Measurements from ENCODE around the gene TMEM81. TPM values are rescaled to one million over a fixed set of nuclear protein-coding genes. Genes with fewer than 3 reads are reported as not detected.

TMEM81 gene
- total RNA-seq, 1 donor from 2014 or later: 3.6 TPM

DNA sequence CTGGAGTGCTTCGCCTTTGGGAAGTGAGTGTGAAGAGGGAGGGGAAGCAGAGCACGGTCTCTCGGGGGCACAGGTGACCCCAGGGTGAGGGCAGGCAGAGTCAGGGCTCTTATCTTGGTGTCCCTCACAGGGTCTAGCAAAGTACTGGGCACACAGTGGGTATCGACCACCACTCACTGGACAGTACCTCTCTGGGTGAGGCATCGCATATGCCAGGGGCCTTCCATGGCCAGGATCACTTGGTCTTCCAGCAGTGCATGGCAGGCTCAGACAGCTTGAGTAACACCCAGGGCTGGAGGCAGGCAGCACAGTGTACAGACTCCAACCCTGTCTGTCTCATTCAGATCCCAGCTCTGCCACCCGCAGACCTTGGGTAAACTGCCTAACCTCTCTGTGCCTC is 24.6 kb downstream of the TMEM81 start:
- H3K9me3 Mint-ChIP-seq (ENCODE audit: unreplicated experiment): no peaks in the 10 kb centered on the region
- H3K27ac Mint-ChIP-seq (ENCODE audit: unreplicated experiment): no peak overlapping the region
- H3K36me3 Mint-ChIP-seq (ENCODE audit: unreplicated experiment): no peaks in the 10 kb centered on the region
- peaks cover 14% of the 10 kb centered on the region for H3K27me3 Mint-ChIP-seq (ENCODE audit: unreplicated experiment)
- H3K4me3 Mint-ChIP-seq (ENCODE audit: unreplicated experiment): no peak overlapping the region
- no peak for DNase-seq (ENCODE audit: extremely low spot score, unreplicated experiment)
- TF ChIP-seq, protein P1, sequence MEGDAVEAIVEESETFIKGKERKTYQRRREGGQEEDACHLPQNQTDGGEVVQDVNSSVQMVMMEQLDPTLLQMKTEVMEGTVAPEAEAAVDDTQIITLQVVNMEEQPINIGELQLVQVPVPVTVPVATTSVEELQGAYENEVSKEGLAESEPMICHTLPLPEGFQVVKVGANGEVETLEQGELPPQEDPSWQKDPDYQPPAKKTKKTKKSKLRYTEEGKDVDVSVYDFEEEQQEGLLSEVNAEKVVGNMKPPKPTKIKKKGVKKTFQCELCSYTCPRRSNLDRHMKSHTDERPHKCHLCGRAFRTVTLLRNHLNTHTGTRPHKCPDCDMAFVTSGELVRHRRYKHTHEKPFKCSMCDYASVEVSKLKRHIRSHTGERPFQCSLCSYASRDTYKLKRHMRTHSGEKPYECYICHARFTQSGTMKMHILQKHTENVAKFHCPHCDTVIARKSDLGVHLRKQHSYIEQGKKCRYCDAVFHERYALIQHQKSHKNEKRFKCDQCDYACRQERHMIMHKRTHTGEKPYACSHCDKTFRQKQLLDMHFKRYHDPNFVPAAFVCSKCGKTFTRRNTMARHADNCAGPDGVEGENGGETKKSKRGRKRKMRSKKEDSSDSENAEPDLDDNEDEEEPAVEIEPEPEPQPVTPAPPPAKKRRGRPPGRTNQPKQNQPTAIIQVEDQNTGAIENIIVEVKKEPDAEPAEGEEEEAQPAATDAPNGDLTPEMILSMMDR (IDR thresholded peaks at IDR 0.05): no peak
- peaks cover 3% of the 10 kb centered on the region for H3K4me1 Mint-ChIP-seq (ENCODE audit: unreplicated experiment)

DNA sequence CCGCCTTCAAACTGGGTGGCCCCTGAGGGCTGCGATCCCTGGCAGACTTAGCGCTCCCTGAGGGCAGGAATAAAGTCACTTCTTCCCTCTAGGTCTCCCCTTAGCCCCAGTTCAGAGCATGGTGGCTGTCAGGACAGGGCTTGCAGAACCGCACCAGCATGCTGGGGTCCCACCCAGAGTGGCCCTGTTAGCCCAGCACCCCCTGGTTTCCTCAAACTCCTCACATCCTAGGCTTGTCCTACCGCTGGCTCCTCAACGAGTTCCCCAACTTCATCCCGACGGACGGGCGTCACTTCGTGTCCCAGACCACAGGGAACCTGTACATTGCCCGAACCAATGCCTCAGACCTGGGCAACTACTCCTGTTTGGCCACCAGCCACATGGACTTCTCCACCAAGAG is 25.4 kb downstream of the TMEM81 start:
- no peak overlapping the region for H3K27ac Mint-ChIP-seq (ENCODE audit: unreplicated experiment)
- H3K4me3 Mint-ChIP-seq (ENCODE audit: unreplicated experiment): no peak overlapping the region
- H3K9me3 Mint-ChIP-seq (ENCODE audit: unreplicated experiment): no peaks in the 10 kb centered on the region
- no peaks in the 10 kb centered on the region for H3K36me3 Mint-ChIP-seq (ENCODE audit: unreplicated experiment)
- TF ChIP-seq, protein P1 (IDR thresholded peaks at IDR 0.05): no peak
- H3K27me3 Mint-ChIP-seq (ENCODE audit: unreplicated experiment): peaks cover 14% of the 10 kb centered on the region
- DNase-seq (ENCODE audit: extremely low spot score, unreplicated experiment): no peak
- peaks cover 3% of the 10 kb centered on the region for H3K4me1 Mint-ChIP-seq (ENCODE audit: unreplicated experiment)

DNA sequence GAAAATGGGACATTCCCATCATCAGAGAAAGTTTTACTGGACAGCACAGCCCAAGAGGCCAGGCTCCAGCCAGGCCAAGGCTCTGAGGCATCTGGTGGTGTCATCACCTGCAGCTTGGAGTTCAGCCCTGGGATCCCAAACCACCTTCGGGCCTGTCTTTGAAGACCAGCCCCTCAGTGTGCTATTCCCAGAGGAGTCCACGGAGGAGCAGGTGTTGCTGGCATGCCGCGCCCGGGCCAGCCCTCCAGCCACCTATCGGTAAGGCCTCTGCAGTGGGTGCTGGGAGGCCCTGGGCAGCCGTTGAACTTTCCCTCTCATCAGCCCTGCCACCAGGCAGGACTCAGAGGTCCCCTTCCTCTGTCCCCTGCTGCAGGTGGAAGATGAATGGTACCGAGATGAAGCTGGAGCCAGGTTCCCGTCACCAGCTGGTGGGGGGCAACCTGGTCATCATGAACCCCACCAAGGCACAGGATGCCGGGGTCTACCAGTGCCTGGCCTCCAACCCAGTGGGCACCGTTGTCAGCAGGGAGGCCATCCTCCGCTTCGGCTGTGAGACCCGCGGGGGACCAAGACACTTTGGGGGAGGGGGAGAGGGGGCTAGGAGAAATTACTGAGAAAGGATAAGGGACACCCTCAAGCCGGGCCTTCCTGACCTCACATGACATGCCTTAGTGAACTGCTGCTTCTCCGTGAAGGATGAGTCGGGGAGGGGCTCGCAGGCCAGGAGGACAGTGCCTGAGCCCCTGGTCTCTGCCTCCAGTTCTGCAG is 26.3 kb downstream of the TMEM81 start:
- peaks cover 3% of the 10 kb centered on the region for H3K4me1 Mint-ChIP-seq (ENCODE audit: unreplicated experiment)
- TF ChIP-seq, protein P1 (IDR thresholded peaks at IDR 0.05): no peak
- no peaks in the 10 kb centered on the region for H3K36me3 Mint-ChIP-seq (ENCODE audit: unreplicated experiment)
- no peak overlapping the region for H3K27ac Mint-ChIP-seq (ENCODE audit: unreplicated experiment)
- no peak overlapping the region for H3K4me3 Mint-ChIP-seq (ENCODE audit: unreplicated experiment)
- H3K9me3 Mint-ChIP-seq (ENCODE audit: unreplicated experiment): no peaks in the 10 kb centered on the region
- peaks cover 18% of the 10 kb centered on the region for H3K27me3 Mint-ChIP-seq (ENCODE audit: unreplicated experiment)
- no peak for DNase-seq (ENCODE audit: extremely low spot score, unreplicated experiment)

DNA sequence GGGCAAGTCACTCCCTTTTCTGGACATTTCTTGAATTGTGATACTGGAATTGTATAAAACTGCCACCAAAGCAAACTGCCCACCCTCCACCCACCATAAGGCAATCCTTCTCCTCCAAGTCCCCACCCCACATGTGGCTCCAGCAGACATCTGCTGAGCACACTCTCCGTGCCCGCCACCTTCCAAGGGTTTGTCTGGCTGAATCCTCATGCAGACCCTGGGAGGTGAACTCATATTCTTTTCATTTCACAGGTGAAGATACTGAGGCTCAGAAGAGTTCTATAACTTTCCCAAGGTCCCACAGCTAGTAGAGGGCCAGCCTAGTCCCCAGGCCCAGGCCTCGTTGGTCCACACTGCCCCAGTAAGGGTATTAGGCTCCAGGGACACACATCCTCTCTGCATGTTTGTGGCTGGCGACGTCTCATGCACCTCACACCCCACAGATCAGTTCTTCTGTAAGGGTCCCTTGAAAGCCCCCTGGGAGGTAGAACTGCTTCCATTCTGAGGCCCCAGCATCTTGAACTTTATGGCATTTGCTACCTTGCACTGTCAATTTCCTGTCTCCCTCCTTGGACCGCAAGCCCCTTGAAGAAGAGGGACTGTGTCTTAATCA is 27.2 kb downstream of the TMEM81 start:
- no peak for DNase-seq (ENCODE audit: extremely low spot score, unreplicated experiment)
- Mint-ChIP-seq H3K4me3 (ENCODE audit: unreplicated experiment) (no peak overlapping the region), H3K36me3 (ENCODE audit: unreplicated experiment) (no peaks in the 10 kb centered on the region), H3K27me3 (ENCODE audit: unreplicated experiment) (peaks cover 15% of the 10 kb centered on the region), H3K9me3 (ENCODE audit: unreplicated experiment) (no peaks in the 10 kb centered on the region), H3K27ac (ENCODE audit: unreplicated experiment) (no peak overlapping the region), H3K4me1 (ENCODE audit: unreplicated experiment) (peaks cover 3% of the 10 kb centered on the region)
- TF ChIP-seq, protein P1 (IDR thresholded peaks at IDR 0.05): no peak

DNA sequence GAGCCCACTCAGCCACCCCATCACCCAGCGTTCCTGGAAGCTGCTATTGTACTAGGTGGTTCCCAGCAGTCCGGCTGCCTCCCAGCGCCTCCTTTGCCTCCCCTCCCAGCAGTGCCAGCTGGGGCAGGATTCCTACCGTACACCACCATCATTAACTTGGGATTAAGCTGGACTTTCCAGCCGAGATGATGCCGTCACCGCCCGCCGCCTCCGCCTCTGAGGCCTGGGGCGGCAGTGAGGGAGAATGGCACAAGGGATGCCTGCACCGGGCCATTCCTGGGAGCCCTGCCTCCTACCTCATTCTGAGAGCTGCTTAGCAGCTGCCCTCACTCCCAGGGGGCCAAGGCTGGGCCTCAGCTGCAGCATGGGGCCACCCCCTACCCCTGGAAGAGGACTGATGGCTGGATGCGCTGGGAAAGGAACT is 28.1 kb downstream of the TMEM81 start:
- no peak overlapping the region for H3K27ac Mint-ChIP-seq (ENCODE audit: unreplicated experiment)
- no peaks in the 10 kb centered on the region for H3K4me1 Mint-ChIP-seq (ENCODE audit: unreplicated experiment)
- peaks cover 15% of the 10 kb centered on the region for H3K27me3 Mint-ChIP-seq (ENCODE audit: unreplicated experiment)
- TF ChIP-seq, protein P1 (IDR thresholded peaks at IDR 0.05): no peak
- no peaks in the 10 kb centered on the region for H3K9me3 Mint-ChIP-seq (ENCODE audit: unreplicated experiment)
- no peak for DNase-seq (ENCODE audit: extremely low spot score, unreplicated experiment)
- H3K36me3 Mint-ChIP-seq (ENCODE audit: unreplicated experiment): no peaks in the 10 kb centered on the region
- H3K4me3 Mint-ChIP-seq (ENCODE audit: unreplicated experiment): no peak overlapping the region

All from osteocyte (in vitro differentiated cells).